ENCODE data around the gene DNAH14.
"Not testable (repeated sequence)": the region's sequence is repeated elsewhere in the genome, so short reads cannot be mapped to it uniquely, and the experiment has no call there.

Gene DNAH14

DNA sequence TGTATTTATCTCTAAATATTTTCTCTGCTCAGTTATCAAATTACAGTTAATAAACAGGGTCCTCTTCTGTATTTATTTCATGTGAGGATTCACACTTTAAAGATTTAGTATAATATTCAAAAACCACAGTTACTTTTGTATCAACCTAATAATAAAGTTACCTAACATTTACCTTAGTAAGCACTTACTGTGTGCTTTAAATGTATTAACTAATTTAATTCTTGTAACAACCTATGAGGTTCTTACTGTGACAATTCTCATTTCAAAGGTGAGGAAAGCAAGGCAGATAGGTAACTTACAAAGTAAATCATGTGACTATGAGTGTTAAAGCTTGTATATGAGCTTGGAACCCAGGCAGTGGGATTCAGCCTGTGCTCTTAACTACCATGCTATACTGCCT lies 30.2 kb downstream of the DNAH14 start:
- no peak for DNase-seq (ENCODE audit: low read depth)
- H3K4me3 ChIP-seq (ENCODE audit: low read depth, low read length) = no peak overlapping the region
- TF ChIP-seq, protein P1, sequence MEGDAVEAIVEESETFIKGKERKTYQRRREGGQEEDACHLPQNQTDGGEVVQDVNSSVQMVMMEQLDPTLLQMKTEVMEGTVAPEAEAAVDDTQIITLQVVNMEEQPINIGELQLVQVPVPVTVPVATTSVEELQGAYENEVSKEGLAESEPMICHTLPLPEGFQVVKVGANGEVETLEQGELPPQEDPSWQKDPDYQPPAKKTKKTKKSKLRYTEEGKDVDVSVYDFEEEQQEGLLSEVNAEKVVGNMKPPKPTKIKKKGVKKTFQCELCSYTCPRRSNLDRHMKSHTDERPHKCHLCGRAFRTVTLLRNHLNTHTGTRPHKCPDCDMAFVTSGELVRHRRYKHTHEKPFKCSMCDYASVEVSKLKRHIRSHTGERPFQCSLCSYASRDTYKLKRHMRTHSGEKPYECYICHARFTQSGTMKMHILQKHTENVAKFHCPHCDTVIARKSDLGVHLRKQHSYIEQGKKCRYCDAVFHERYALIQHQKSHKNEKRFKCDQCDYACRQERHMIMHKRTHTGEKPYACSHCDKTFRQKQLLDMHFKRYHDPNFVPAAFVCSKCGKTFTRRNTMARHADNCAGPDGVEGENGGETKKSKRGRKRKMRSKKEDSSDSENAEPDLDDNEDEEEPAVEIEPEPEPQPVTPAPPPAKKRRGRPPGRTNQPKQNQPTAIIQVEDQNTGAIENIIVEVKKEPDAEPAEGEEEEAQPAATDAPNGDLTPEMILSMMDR (IDR thresholded peaks at IDR 0.05; ENCODE audit: low read depth, low read length, missing control alignments) = no peak

DNA sequence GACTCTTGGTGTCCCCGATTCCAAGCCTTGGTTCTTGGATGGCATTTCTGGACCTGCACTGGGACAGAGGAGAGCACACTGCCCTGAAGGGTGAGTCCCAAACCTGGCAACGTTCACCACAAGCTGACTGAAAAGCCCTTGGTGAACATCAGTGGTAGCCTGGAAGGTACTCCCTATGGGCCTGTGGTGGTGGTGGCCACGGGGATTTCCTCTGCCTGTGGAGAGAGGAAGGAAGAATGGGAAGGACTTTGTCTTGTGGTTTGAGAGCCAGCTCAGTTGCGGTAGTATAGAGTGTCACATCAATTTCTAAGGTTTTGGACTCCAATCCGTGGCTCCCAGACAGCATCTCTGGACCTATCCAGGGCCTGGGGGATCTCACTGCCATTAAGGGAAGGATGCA lies 50.7 kb downstream of the DNAH14 start:
- TF ChIP-seq, protein P1 (IDR thresholded peaks at IDR 0.05; ENCODE audit: low read depth, low read length, missing control alignments) = no peak
- DNase-seq (ENCODE audit: low read depth) = no peak

DNA sequence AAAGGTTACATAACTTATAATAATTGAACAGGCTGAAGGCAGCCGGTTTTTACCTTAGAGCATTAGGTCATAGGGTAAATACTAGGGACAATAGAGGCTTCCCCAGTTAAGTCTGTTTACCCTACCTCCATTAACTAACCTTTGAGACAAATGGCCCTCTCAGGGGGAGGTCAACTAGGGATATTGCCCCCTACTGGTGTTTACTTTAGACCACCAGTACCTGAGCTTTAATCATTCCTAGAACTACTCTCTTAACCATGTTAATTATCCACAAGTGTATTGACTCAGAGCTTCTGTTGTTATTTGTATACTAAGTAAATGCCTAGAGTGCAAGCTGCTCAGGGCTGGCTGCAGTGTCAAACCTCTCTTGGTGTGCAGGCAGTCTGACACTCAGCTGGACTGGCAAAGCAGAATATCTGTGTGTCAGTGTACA lies 52.5 kb downstream of the DNAH14 start:
- not testable (repeated sequence) for H3K4me3 ChIP-seq (ENCODE audit: low read depth, low read length)

More for the DNA sequence above, 50.7 kb downstream of the DNAH14 start:
- no peak overlapping the region for H3K4me3 ChIP-seq (ENCODE audit: low read depth, low read length)

DNA sequence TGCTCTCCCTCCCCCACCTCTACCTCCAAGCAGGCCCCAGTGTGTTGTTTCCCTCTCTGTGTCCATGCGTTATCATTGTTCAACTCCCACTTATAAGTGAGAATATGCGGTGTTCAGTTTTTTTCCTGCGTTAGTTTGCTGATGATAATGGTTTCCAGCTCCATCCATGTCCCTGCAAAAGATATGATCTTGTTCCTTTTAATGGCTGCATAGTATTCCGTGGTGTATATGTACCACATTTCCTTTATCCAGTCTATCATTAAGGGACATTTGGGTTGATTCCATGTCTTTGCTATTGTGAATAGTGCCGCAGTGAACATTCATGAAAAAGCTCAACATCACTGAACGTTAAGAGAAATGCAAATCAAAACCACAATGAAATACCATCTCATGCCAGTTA lies 58.6 kb downstream of the DNAH14 start:
- no peak overlapping the region for H3K4me3 ChIP-seq (ENCODE audit: low read depth, low read length)
- DNase-seq (ENCODE audit: low read depth) = no peak
- TF ChIP-seq, protein P1 (IDR thresholded peaks at IDR 0.05; ENCODE audit: low read depth, low read length, missing control alignments) = no peak

More for the DNA sequence above, 52.5 kb downstream of the DNAH14 start:
- DNase-seq (ENCODE audit: low read depth) = not testable (repeated sequence)

DNA sequence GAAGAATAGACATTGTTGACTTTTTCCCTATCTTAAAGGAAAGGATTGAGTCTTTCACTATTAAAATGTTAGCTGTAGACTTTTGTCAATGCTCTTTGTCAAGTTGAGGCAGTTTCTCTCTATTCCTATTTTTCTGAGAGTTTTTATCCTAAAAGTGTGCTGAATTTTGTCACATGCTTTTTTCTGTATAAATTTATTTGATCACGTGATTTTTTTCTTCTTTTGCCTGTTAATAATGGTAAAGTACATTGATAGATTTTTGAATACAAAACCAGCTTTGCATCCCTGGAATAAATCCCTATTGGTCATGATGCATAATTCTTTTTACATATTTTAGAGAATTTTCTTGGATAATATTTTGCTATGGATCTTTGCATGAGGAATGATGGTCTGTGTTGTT lies 60.1 kb downstream of the DNAH14 start:
- DNase-seq (ENCODE audit: low read depth) = no peak
- TF ChIP-seq, protein P1 (IDR thresholded peaks at IDR 0.05; ENCODE audit: low read depth, low read length, missing control alignments) = no peak

DNA sequence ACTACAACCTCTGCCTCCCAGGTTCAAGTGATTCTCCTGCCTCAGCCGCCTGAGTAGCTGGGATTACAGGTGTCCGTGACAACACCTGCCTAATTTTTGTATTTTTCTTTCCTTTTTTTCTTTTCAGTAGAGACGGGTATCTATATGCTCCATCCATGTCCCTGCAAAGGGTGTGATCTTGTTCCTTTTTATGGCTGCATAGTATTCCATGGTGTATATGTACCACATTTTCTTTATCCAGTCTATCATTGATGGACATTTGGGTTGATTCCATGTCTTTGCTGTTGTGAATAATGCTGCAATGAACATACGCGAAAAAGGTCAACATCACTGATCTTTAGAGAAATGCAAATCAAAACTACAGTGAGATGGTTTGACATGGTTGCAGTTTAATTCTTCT lies 62.1 kb downstream of the DNAH14 start:
- H3K4me3 ChIP-seq (ENCODE audit: low read depth, low read length); DNase-seq (ENCODE audit: low read depth): not testable (repeated sequence)

More for the DNA sequence above, 60.1 kb downstream of the DNAH14 start:
- H3K4me3 ChIP-seq (ENCODE audit: low read depth, low read length) = no peak overlapping the region

DNA sequence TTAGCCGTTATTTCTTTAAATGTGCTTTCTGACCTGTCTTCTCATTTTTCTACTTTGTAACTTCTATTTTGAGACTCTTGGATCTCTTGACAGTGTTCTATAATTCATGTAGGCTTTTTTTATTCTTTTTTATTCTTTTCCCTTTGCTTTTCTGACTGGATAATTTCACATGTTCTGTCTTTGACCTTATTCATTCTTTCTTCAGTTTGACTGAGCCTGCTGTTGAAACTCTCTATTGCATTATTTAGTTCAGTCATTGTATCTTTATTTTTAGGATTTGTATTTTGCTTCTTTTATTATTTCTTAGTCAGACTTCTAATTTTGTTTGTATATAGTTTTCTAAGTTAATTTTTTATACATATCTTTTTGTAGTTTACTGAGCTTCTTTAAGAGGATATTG lies 66.1 kb downstream of the DNAH14 start:
- no peak for DNase-seq (ENCODE audit: low read depth)
- TF ChIP-seq, protein P1 (IDR thresholded peaks at IDR 0.05; ENCODE audit: low read depth, low read length, missing control alignments) = no peak
- no peak overlapping the region for H3K4me3 ChIP-seq (ENCODE audit: low read depth, low read length)

DNA sequence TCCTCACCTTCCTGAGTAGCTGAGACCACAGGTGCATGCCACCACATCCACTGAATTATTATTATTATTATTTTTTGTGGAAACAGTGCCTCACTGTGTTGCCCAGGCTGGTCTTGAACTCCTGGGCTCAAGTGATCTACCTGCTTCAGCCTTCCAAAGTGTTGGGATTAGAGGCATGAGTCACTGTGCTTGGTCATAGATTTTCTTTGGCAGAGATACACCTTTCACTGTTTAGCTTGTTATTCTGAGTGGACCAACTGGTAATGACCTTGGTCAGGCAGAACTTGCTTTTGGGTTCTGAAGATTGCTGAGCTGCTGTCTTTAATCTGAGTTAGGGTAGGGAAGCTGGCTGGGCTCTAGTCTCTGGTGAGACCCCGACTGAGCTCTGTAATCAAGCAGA lies 66.8 kb downstream of the DNAH14 start:
- H3K4me3 ChIP-seq (ENCODE audit: low read depth, low read length) = no peak overlapping the region
- TF ChIP-seq, protein P1 (IDR thresholded peaks at IDR 0.05; ENCODE audit: low read depth, low read length, missing control alignments) = no peak
- DNase-seq (ENCODE audit: low read depth) = no peak

Measured in GM12864 (cell line).